NCI-H1694 treated with DMSO at 0.1 percent for 48 hours (cell line): ENCODE measurements around the gene PACSIN2.
"Not testable (repeated sequence)": the region's sequence is repeated elsewhere in the genome, so short reads cannot be mapped to it uniquely, and the experiment has no call there.

Experiments used
- DNase-seq: peaks from one replicate; lab custom pipeline; 2025; lab: John Stamatoyannopoulos, UW

The PACSIN2 gene

DNA sequence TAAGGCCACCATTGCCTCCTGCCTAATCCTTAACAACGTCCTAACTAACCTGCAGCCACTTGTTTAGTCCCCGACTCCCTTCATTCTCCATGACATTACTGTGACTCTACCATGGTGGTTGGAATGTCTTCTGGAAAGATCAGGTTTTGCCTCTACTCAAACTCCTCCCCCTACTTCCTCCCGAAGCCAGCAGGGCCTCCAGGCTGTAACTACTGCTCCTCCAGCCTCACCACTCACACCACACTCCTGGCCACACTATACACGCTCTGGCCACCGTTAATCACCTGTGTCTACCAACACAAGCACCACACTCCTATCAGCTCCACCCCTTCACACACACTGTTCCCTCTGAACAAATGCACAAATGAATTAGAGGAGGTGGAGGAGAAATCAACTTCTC lies 69.2 kb downstream of the PACSIN2 start:
- no peak for DNase-seq

DNA sequence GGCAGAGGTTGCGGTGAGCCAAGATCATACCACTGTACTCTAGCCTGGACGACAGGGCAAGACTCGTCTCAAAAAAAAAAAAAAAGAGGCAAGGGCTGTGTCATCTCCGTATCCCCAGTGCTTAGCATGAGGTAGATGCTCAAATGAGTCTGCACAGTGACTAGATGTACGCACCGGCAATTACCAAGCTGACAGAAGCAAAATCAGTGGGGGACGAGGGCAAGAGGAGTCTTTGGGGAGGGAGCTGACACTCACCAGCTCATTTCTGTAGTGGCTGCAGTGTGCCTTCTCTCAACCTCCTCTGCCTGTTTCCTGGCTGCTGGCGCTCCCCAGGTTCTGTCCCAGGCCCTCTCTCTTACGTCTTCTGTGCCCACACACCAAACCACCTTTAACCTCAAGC lies 69.9 kb downstream of the PACSIN2 start:
- DNase-seq, result no peak

DNA sequence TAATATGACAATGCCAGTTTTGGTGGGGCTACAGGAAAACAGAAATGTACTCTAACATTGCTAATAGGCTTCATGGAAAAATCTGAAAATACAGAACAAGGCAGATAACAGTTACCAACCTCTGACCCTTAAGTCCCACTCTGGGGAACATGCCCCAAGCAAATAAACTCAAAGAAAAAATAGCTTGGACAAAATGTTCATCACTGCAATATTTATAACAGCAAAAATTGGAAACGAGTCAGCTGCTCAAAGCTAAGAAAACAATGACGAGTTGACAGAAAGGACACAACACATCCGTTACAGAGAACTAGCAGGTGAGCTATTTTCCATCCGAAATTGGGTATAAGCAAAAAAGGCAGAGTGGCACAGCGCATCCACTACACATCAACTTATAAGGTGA lies 70.5 kb downstream of the PACSIN2 start:
- no peak for DNase-seq

DNA sequence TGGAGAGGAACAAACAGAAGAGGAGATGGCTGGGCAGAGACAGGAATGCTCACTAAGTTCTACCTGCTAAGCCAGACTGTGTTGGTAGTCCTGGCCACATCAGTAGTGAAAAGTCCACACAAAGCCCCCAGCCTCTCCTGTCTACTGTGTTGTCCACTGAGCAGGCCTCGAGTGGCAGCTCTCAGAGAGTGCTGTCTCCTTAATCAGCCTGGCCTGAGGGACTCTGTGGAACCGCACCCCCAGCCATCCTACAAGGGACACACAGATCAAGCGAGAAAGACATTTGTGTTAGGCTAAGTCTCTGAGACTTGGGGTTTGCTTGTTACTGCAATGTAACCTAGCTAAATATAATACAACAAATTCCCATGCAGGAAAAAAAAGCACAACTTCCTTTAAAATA lies 71.0 kb downstream of the PACSIN2 start:
- no peak for DNase-seq

DNA sequence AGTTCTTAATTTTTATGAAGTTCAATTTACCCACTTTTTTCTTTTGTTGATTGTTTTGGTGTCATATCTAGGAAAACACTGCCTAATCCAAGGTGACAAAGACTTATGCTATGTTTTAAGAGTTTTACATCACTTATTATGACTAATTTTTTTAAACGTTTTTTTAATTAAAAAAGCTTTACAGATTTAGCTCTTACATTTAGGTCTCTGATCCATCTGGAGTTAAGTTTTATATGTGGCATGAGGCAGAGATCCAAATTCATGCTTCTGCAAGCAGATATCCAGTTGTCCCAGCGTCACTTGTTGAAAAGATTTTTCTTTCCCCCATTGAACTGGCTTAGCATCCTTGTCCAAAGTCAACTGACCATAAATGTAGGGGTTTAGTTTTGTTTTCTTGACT lies 72.6 kb downstream of the PACSIN2 start:
- no peak for DNase-seq

DNA sequence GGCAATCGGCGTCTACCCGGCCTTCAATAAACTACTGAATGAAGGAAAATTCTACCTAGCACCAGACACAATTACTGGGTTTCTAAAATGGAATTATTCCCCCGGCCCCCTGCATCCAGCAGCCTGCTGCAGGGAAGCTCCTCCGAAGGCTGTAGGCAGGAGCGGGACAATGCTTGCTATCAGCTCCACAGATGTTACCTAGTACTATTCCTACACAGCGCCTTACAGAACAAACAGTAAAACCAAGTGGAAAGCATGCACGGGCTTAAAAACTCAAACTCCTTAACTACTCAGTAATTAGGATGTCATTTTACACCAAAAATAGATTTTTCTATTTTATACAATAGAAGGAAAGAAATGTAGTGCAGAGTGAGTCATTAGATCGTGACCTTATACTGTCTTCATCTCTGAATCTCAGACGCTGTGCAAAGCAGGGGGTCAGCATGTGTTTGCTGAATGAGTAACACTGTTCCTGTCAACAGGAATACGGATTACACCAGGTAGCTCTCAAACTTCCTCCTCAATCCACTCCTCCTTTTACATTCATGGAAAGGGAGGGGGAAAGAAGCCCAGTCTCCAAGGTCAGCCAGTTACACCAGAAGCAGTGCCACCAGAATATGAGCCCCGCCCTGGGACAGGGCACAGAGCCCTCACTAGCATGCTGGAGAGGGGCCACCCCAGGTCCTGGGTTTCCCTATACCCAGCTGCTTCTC lies 74.9 kb downstream of the PACSIN2 start:
- no peak for DNase-seq

DNA sequence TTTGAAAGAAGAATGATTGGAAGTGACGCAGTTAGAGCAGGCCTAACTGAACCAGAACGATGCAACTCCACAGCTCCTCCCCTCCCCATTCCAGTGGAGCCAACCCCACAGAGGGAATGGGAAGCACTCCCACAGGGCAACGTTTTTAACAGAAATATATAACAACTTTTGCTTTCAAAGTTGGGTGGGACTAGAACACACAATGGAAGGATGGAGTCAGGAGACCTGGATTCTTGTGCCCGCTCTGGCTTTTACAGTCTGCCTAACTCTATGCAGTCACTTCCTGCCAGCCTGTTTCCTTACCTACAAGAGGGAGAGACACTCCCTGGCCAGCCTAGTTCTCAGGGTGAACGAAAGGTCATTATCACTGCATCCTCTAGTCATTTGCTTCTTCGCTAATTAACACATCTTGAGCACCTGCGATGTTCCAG lies 75.5 kb downstream of the PACSIN2 start:
- DNase-seq, result no peak

DNA sequence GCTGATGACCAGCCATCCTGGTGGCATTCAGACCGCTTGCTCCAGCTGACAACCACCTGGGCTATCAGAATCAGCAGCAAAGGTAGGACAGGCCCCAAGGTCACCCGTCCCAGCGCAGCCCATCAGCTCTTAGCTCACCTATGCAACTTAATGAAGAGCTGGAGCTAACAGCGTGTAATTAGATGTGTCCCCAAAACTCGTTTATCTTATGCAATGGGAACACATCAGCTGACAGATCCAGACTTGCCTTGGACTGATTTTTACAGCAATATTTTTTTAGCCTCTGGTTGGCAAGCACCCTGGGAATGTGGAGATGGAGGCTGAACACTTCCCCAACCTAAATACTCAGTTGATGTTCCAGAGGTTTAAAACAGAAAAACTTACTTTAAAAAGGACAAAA lies 76.0 kb downstream of the PACSIN2 start:
- DNase-seq, result no peak

DNA sequence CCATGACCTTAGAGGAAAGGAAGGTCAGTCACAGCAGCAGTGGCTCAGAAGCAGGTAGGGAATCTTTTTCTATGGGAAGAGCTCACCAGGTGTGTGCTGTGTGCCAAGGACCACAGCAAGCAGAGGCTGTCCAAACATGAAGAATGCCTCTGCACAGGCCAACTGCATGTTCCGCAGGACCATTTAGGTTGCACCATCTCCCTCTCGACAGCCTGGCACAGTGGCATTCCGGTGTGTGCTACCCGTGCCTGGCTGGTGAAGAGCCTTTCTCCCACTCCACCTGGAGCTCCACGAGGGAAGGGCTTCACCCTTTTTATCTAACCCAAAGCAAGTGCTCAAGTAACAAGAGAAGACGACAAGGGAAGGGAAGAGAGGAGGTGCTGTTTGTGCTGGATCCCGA lies 76.5 kb downstream of the PACSIN2 start:
- DNase-seq, result no peak

DNA sequence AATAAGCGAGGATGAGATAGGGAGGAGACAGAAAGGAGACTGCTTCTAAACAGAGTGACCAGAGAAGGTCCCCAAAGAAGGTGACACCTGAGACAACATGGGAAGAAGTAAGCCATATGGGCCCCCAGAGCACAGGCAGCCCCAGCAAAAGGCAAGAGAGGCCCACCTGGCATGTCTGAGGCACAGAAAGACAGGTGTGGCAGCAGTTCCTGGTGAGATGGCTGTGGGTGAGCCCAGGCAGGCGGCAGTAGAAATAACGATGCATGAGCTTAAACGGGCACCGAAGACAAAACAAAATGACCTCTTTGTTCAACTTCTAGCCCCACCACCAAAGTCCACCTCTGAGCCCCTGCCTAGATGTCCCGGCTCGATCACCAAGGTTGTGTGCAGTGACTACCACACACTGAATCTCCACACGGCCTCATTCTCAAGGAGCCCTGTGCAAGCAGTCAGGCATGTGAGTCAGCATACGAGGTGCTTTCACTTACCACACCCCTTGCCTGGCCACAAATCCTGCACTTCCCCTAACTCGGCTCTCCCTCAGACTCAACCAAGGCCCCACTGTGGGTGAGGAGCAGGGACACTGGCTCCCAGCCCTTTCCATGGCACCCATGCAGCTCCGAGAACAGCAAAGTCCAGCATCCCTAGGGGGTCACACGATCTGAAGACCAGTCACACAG lies 77.6 kb downstream of the PACSIN2 start:
- no peak for DNase-seq

DNA sequence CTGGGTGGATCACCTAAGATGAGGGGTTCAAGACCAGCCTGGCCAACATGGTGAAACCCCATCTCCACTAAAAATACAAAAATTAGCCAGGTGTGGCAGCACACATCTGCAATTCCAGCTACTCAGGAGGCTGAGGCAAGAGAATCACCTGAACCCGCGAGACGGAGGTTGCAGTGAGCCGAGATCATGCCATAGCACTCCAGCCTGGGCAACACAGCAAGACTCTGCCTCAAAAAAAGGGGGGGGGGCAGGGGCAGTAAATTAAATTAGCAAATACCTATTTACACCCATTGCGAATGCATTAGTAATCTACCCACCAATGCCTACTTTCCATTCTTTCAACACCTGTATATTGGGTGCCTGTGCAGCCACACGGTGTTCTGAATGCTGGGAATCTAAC lies 78.3 kb downstream of the PACSIN2 start:
- not testable (repeated sequence) for DNase-seq

DNA sequence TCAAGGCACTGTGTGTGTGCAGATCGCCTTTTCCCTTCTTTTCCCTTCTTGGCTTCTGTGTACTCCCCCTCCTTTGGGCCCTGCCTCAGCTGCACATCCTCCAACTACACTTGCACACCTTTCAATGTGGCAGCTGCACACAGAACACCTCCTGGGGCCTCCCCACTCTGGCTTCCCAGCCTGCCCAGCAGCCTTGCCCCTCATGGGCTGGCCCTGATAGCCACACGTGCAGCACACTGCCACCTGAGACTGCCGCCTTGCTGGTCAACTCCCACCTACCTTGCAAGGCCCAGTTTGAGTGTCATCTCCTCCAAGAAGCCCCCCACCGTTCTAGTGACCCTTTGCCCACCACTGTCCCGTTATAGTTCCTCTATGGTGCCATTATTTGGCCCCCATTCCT lies 80.6 kb downstream of the PACSIN2 start:
- DNase-seq, result no peak

DNA sequence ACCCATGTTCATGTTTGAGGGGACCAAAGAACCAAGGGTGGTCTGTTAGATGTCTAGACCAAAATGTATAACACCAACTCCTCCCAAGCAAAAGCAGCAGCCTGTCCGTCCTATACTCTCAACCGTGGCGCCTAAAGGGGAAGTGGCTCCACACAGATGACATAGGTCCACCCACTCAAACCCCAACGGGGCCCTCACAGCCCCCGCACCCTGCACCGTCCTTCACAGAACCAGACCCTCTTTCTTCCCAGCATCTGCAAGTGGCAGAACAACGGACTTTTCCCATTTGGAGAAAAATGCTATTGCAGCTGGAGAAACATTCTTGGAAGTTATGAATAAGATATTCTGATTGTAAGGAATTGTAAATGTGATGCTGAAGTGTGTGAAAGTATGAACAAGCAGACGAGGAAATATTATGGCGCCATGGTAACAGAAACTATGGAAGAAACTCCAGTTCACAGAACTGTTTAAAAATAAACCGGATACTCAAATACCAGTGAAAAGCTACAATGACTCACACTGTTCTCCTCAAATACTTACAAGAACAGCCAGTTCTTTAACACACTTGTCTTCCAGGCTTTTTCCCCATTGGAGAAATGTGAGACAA lies 81.4 kb downstream of the PACSIN2 start:
- DNase-seq, result no peak

DNA sequence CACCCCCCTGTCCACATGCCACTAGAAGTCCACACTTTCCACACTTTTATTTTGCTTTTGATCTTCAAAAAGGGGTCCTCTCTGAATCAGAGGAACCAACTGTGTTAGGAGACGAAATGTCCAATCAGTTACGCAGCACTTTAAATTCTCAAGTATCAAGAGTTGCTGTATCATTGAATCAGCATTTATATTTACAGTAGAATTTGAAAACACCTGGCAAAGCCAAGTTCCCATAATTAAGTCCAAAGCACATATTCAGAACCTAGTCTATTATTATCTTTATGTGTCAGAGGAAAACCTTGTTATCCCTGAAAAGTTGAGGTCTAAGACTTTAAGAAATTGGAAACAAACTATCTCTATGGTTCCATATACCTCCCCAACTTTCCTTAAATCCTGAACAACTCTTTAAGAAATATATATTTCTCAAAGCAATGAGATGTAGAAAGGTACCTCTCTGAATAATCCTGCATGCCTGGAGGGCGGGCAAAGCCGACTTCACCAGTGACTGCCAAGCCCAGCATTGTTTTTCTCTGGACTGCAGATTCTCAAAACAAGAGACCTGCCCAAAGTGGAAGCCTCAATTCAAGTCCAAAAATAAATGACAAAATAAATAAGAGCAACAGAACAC lies 82.0 kb downstream of the PACSIN2 start:
- DNase-seq, result no peak

DNA sequence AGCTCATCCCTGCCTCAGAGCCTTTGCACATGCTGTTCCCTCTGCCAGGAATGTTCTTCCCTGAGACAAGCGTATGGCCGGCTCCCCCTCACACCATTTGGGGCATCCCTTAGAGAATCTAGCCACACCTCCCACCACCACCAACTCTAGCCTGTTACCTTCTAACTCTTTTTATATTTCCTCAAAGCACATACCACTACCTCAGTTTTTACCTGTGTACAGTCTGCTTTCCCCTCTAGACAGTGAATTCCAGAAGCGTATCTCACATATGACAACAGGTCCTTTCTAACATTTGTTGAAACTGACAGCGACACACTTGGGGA lies 82.8 kb downstream of the PACSIN2 start:
- no peak for DNase-seq

DNA sequence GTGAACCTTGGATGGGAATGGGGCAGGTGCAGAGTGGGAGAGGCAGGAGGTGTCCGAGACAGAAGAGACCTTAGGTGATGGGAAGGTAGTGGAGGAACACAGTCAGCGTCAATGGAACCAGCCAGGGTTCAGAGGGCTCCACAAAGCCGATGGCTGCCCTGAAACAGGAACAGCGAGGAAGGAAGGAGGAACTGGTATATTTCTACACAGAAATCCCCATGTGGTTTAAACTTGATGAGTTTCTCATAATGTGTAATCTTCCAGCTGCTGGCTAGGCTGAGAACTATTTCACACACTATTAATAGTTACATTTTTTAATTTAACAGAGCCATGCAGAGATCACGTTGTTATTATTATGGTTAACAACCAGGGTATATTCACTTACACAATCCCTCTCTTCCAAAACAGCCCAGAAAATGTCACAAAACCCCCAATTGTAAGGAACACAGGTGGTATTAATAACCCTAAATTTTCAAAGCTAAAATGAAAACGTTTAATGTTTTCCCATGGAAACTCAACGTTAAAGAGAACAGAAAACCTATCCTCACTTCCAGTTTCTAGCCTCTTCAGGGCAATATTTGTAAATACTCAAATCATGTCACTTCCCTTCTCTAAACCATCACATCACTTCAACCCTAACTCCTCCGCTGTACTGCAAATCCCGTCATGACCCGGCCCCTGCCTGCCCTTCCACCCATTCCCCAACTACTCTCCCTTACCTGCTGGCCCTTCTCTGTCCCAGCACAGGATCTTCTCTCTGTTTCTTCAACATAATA lies 83.3 kb downstream of the PACSIN2 start:
- no peak for DNase-seq

DNA sequence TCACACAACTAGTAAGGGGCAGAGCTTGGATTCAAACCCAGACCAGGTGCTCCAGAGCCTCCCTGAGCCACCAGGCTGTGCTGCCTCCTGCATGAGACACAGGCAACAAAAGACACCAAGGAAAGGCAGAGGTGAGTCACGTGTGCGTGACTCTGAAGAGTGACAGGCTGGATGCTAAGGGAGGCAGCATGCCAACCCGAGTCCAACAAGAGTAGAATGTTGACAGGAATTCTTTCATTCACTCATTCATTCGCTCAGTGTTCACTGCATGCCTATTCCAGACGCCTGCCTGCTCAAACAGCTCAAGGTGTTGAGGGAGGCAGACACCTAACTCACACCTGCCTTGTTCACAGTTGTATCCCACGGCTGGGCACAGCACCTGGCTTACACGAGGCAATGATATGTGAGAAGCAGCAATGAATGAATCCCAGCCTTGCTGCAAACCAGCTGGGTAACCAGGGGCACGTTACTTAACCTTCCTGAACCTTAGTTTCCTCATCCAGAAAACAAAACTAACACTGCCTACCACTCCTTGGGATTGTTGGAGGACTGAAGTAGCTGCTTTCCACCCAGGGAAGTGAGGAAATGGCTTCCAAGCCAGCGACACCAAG lies 84.0 kb downstream of the PACSIN2 start:
- no peak for DNase-seq

DNA sequence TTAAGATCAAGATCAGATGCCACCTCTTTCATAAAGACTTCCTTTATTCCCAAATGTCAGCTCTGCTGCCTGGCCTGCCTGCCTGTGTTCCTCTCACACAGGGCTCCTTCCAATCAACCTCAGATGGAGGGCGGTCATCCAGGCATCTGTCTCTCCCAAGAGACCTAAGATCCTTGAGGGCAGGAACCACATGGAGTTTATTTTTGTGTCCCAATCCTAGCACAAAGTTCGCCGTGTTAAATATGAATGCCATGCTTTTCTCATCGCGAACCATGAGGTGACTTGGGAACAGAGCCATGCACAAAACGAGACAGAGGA lies 85.2 kb downstream of the PACSIN2 start:
- DNase-seq, result no peak

DNA sequence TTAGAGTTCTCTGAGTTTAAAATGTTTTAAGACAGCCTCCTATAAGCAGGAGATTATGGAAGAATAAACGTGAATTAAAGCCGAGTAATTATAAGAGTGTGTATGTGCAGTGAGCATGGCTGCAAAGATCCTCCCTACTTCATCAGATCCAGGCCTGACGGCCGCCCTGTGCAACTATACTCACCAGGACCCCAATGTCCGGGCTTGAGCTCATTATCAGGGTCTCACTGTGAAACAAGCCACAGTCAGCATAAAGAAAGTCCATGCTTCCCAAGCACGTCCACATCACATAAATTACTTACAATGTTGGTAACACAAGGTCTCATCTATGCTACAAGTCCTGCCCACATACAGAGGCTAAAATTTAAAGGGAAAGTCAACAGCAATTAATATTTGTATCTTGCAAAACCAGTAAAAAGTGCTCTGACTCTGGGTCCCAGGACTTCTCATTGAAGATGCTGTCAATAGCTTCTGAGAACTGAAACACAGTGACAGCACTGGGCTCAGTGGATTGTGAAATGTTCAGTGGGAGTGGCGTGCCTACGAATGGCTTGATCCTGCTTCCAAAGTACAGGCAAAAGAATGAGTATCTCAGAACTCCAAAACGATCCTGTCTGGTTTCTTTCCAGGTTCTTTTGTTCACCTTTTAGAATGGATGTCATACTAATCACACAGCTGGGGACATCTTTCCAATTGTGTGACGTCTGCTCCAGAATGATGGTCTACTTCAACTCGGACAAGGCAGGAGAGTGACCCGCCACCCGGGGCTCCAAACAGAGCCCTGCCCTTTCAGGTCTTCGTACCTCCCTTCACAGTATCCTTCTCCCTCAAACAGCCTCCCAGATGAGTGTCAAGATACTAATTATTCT lies 85.7 kb downstream of the PACSIN2 start:
- DNase-seq, result no peak

DNA sequence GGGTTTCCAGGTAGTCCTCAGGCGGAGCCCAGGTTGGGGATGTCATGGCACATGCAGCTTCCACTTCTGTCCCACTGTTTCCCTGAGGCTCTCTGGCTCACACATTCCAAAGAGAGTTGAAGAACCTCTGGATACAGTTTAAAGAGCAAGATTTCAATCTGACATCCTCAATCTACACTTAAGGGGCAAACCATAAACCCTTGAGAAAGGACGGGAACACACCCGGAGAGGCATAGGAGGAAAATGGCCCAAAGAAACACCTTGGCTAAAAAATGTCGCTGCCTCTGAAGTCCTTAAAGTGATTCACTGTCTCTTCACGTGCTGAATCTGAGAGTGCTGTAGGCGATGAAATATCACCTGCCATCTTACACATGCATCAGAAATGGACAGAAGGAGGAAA lies 87.0 kb downstream of the PACSIN2 start:
- DNase-seq, result no peak

DNA sequence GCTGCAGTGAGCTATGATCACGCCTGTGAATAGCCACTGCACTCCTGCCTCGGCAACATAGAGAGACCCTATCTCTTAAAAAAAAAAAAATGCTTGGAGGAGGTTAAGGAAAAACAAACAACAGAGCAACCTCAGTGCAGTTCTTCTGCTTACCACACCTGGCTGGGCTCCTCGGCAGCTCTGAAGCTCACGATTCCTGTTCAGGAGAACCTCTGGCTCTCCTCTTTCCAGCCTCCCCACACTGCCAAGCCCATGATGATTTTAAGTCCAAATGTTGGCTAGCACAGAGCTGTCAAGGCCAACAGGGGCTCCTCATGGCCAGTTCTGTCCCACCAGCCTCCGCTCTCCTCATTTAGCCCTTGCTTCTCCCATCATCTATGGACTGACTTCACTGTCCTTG lies 88.2 kb downstream of the PACSIN2 start:
- DNase-seq, result no peak
